ENCODE data around the gene RAP2B.
A peak's percentile ranks its signal among the peaks of the same experiment; 100 is the strongest.

RAP2B gene

GRCh38 chr3:153160451-153161137 is 1.4 kb upstream of the RAP2B start:
- peak; percentile 76 for DNase-seq (ENCODE audit: low spot score)

DNA sequence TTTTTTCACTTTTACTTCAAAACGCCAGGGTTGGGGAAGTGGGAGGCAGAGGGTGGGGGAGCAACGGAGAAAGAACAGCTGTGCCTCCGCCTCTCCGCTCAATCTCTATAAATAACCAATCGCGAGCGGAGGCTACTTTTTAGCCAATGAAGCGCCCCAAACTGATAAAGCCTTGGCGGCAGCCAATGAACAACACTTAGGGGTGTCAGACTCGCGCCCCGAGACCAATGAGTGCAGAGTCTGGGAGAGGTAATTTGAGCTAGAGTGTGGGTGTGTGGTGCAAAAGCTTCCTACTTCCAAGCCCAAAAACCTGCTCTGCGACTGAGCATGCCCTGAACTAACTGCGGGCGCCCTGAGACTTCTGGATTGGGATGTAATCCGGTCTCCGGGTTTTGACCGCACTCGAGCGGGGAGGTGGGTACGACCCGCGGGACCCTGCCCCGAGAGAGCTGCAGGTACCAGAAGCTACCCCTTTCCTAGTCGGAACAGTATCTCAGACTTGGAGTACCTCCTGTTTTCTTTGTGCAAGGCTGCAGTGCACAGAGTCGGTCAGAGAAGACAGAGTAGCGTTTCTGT is 800 bp upstream of the RAP2B start:
- DNase-seq (ENCODE audit: low spot score): peak; percentile 90

DNA sequence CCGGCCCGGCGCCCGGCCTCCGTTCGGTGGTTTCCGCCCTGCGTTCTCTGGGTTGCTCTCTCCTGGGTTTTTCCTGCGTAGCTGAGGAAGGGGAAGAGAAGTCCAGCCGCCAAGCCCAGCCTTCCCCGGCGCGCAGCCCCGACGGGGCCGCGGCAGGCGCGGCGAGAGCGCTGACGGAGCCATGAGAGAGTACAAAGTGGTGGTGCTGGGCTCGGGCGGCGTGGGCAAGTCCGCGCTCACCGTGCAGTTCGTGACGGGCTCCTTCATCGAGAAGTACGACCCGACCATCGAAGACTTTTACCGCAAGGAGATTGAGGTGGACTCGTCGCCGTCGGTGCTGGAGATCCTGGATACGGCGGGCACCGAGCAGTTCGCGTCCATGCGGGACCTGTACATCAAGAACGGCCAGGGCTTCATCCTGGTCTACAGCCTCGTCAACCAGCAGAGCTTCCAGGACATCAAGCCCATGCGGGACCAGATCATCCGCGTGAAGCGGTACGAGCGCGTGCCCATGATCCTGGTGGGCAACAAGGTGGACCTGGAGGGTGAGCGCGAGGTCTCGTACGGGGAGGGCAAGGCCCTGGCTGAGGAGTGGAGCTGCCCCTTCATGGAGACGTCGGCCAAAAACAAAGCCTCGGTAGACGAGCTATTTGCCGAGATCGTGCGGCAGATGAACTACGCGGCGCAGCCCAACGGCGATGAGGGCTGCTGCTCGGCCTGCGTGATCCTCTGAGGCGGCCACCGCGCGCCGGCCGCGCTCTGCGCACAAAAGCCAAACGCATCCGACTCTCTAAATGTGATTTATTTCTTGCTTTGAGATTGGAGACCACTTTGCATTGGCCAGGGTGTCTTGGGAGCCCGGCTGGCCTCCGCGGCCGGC is 727 bp downstream of the RAP2B start:
- peak; percentile 64 for DNase-seq (ENCODE audit: low spot score)

- DNase-seq (ENCODE audit: low spot score): no peak
These were observed 1.3 kb downstream of the RAP2B start for GRCh38 chr3:153163393-153163724.

- no peak for DNase-seq (ENCODE audit: low spot score)
These were observed 1.9 kb downstream of the RAP2B start for GRCh38 chr3:153163756-153164550.

- no peak for DNase-seq (ENCODE audit: low spot score)
These were observed 3.2 kb downstream of the RAP2B start for GRCh38 chr3:153165261-153165681.

DNA sequence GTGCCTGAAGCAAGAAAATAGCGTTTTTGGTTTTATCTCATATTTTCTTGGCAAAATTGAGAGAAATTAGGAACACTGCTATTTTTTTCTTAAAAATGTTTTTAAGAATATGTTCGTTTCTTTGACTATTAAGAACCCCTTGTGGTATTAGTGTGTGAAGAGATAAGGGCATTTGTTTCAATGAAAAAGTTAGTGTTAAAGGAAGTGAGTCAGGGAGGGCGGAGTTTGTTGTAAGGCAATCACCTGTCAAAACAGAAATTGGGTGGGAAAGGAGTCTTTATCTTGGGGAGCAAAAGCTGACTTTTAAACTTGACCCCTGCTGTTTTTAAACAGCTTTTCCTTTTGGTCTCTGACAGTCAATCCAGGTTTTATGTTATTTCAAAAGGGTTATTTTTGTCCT is 4.2 kb downstream of the RAP2B start:
- DNase-seq (ENCODE audit: low spot score): no peak

GRCh38 chr3:153166796-153167195 is 4.8 kb downstream of the RAP2B start:
- DNase-seq (ENCODE audit: low spot score): no peak

DNA sequence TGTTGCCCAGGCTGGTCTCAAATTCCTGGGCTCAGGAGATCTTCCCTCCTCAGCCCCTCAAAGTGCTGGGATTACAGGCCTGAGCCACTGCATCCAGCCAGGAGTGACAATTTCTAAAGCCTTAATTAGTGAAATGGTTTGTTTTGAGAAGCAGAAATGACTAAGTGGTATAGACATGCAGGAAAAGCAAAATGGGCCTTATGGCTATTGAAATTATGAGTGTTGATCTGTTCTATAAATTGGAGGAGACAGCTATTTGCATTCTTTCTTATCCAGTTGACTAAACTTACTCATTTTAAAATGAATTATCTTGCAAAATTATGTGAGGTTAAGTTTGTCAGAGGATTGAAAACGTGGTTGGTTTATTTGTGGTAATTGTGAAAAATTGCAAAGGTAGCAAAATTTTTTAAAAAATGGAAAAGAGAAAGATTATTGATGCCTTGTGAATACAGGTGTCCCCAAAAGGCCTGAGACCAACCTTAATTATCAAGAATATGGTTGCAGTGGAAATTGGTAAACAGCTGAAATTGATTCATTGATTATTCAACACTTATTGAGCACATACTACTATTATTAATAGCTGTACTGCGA is 7.9 kb downstream of the RAP2B start:
- no peak for DNase-seq (ENCODE audit: low spot score)

GRCh38 chr3:153171256-153171655 is 9.2 kb downstream of the RAP2B start:
- no peak for DNase-seq (ENCODE audit: low spot score)

GRCh38 chr3:153171918-153172317 is 9.9 kb downstream of the RAP2B start:
- no peak for DNase-seq (ENCODE audit: low spot score)

DNA sequence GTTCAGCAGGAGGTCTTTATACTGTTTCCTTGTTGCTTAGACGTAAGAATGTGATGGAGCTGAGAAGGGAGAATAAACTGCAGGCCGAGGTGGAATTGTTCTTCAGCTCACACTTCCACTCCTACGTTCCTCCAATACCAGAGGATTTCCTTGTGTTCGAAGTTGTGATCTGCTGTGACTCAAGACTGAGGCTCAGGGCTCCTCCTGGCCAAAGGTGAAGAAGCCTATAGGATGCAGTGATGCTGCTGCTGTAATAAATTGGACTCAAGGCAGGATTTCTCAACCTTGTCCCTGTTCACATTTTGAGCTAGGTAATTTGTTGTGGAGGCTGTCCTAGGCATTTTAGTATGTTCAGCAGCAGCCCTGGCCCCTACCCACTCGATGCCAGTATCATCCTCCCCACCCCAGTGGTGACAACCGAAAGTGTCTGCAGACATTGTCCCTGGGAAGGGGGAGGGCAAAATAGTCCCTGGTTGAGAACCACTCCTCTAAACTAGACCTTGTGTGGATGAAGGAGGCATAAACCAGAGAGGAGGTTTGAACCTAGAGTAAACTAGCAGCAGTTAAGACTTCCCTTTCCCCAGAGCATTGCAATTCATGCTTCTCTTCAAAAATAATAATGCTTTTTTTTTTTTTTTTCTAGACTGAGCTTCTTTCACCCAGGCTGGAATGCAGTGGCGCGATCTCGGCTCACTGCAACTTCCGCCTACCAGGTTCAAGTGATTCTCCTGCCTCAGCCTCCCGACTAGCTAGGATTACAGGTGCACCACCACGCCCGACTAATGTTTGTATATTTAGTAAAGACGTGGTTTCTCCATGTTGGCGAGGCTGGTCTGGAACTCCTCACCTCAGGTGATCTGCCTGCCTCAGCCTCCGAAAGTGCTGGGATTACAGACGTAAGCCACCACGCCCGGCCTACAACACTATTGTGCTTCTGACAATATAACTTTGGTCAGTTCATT is 11.1 kb downstream of the RAP2B start:
- no peak for DNase-seq (ENCODE audit: low spot score)

GRCh38 chr3:153173758-153174516 is 11.9 kb downstream of the RAP2B start:
- DNase-seq (ENCODE audit: low spot score): no peak

DNA sequence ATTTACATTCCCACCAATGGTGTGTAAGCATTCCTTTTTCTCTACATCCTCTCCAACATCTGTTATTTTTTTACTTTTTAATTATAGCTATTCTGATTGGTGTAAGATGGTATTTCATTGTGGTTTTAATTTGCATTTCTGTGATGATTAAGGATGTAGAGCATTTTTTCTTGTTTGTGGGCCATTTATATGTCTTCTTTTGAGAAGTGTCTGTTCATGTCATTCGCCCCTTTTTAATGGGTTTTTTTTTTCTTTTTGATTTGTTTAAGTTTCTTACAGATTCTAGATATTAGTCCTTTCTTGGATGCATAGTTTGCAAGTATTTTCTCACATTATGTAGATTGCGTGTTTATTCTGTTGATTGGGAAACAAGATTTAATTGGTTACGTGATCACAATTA is 14.2 kb downstream of the RAP2B start:
- no peak for DNase-seq (ENCODE audit: low spot score)

- no peak for DNase-seq (ENCODE audit: low spot score)
These were observed 18.9 kb downstream of the RAP2B start for GRCh38 chr3:153180860-153181372.

GRCh38 chr3:153182501-153183293 is 20.7 kb downstream of the RAP2B start:
- no peak for DNase-seq (ENCODE audit: low spot score)

- DNase-seq (ENCODE audit: low spot score): no peak
These were observed 28.9 kb downstream of the RAP2B start for GRCh38 chr3:153190923-153191322.

DNA sequence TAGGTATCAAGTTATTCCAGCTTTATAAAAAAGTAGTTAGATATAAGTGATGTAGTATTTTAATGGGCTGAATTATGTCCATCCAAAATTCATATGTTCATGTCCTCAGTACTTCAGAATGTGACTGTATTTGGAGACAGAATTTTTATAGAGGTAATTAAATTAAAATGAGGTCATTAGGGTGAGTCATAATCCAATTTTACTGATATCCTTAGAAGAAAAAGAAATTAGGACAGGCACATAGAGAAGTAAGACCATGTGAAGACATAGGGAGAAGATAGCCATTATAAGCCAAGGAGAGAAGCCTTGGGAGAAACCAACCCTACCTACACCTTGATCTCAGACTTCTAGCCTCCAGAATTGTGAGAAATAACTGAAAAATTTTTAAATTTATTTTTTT is 30.3 kb downstream of the RAP2B start:
- no peak for DNase-seq (ENCODE audit: low spot score)

All from D341Med (cell line).